Tibial artery (tissue), 4 donors: Measurements from ENCODE around the gene TNFRSF19.

Experiments used
- DNase-seq, 2 donors: peaks; one replicate each; pipeline ENCODE4 v3.0.0-alpha.2; 2019
- H3K27ac ChIP-seq, 2 donors: fragments of 200-600 bp; sonication (generic) in 1 of 2; 1 replicate in 1 of 2; 2 replicates in 1 of 2; pipeline ENCODE4 v1.5.1; 2018 to 2019; ENCODE audit warnings: mild to moderate bottlenecking in 1 of 2
- H3K27me3 ChIP-seq, 2 donors: fragments of 200-600 bp; sonication (generic) in 1 of 2; one replicate each; pipeline versions ENCODE4 v1.5.1 to v1.6.0; 2016 to 2019
- H3K36me3 ChIP-seq, 3 donors: fragments of 200-600 bp; sonication (generic) in 2 of 3; one replicate each; pipeline ENCODE4 v1.5.1; 2016 to 2019; ENCODE audit warnings: mild to moderate bottlenecking in 2 of 3
- H3K4me1 ChIP-seq, 4 donors: fragments of 200-600 bp; sonication (generic) in 2 of 4; 1 replicate in 3 of 4; 2 replicates in 1 of 4; pipeline ENCODE4 v1.5.1; 2016 to 2019
- H3K4me3 ChIP-seq, 2 donors: fragments of 200-600 bp; sonication (generic) in 1 of 2; 1 replicate in 1 of 2; 2 replicates in 1 of 2; pipeline ENCODE4 v1.5.1; 2018 to 2019; ENCODE audit warnings: mild to moderate bottlenecking in 2 of 2
- H3K9me3 ChIP-seq, 3 donors: fragments of 200-600 bp; sonication (generic) in 1 of 3; one replicate each; pipeline ENCODE4 v1.5.1; 2016 to 2019
- intact Hi-C: fragments of 100-400 bp; cut with DNase I; formaldehyde crosslinking; loops from one replicate; pipeline ENCODE4 v1.15.0; 2023; ENCODE audit warnings: low total_unique reads
- TF ChIP-seq, protein P1 (sequence below), 2 experiments: fragments of 200-600 bp in 1 of 2; fragments of 450-650 bp in 1 of 2; IDR thresholded peaks; one replicate each; pipeline ENCODE4 v1.5.1; 2017 to 2019; ENCODE audit warnings: antibody characterized with exemption in 2 of 2, mild to moderate bottlenecking in 1 of 2, moderate library complexity in 1 of 2

The TNFRSF19 gene

DNA sequence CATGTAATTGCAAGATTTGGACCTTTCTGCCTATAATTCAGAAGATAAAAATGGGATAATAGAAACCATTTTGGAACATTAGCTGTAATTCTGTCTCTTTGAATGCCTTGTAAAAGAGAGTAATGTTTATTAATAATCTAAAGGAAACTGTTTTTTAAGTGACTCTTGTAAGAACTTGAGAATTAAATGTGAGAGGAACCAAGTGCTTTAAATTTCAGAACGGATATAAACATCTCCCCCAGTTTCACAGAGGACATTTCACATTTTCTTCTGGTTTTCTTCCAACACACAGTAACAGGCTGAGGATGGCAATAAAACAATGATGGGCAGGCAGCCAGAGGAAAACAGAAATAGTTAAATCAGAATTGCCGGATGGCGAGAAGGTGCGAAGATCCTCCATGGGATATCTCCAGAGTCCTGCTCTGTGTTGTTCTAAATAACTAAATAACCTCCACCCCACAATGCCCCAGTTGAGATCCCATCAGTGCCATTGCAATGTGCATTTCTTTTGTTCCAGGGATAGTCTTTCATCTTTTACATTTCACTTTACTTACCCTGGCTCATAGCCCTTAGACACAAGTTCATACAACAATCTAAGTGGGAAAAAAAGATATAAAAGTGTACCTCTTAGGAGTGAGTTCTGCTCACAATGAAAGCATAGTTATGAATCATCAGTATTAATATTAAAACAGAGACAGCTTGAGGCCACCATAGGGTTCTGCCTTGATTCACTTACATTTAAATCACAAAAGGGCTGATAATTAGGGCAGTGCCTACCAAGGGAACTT, 73.3 kb downstream of the TNFRSF19 start:
- intact Hi-C loops: no loop called here
- Histone ChIP-seq H3K27me3 (no peaks in the 10 kb centered on the region), H3K4me3 (no peak overlapping the region), H3K27ac (no peak overlapping the region), H3K36me3 (no peaks in the 10 kb centered on the region), H3K9me3 (no peaks in the 10 kb centered on the region), H3K4me1 (no peaks in the 10 kb centered on the region)
- TF ChIP-seq, protein P1, sequence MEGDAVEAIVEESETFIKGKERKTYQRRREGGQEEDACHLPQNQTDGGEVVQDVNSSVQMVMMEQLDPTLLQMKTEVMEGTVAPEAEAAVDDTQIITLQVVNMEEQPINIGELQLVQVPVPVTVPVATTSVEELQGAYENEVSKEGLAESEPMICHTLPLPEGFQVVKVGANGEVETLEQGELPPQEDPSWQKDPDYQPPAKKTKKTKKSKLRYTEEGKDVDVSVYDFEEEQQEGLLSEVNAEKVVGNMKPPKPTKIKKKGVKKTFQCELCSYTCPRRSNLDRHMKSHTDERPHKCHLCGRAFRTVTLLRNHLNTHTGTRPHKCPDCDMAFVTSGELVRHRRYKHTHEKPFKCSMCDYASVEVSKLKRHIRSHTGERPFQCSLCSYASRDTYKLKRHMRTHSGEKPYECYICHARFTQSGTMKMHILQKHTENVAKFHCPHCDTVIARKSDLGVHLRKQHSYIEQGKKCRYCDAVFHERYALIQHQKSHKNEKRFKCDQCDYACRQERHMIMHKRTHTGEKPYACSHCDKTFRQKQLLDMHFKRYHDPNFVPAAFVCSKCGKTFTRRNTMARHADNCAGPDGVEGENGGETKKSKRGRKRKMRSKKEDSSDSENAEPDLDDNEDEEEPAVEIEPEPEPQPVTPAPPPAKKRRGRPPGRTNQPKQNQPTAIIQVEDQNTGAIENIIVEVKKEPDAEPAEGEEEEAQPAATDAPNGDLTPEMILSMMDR (IDR thresholded peaks at IDR 0.05): no peak
- DNase-seq: no peak

DNA sequence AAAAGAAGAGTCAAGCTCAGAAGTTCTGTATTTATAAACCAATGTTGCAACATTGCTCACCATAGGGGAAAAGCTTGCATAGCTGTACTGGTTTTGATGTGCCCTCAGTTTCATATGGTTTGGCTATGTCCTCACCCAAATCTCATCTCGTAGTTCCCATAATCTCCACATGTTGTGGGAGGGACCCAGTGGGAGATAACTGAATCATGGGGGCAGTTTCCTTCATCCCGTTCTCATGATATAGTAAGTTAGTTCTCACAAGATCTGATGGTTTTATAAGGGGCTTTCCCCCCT, 73.9 kb downstream of the TNFRSF19 start:
- Histone ChIP-seq H3K4me1 (no peaks in the 10 kb centered on the region), H3K27me3 (no peaks in the 10 kb centered on the region), H3K4me3 (no peak overlapping the region), H3K36me3 (no peaks in the 10 kb centered on the region), H3K27ac (no peak overlapping the region), H3K9me3 (no peaks in the 10 kb centered on the region)
- intact Hi-C loops: no loop called here
- no peak for DNase-seq
- TF ChIP-seq, protein P1 (IDR thresholded peaks at IDR 0.05): no peak

DNA sequence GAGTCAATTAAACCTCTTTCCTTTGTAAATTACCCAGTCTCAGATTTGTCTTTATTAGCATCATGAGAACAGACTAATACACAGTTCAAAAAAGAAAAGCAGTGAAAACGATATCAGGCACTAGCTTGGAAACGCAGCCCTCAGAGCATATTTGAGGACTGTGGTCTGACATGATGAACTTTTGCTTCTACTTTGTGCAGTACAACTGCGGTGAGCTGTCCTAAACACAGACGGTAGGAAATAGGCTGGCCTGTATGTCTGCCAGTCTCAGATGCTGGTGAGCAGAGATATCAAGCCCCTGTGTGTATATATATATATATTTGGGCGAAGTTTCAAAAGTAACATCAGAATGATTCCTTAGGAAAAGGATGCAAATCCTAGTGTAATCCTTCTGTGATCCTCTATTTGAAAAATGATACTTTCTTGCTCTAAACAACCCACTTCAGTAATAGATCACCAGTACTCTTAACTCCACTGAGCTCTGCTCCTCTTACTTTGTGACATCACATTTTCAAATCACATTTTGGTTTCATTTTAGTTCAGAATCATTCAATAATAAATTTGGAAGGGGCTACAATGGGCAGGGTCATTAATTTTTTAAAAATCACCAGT, 74.4 kb downstream of the TNFRSF19 start:
- intact Hi-C loops: no loop called here
- H3K27ac ChIP-seq: no peak overlapping the region
- TF ChIP-seq, protein P1 (IDR thresholded peaks at IDR 0.05): no peak

DNA sequence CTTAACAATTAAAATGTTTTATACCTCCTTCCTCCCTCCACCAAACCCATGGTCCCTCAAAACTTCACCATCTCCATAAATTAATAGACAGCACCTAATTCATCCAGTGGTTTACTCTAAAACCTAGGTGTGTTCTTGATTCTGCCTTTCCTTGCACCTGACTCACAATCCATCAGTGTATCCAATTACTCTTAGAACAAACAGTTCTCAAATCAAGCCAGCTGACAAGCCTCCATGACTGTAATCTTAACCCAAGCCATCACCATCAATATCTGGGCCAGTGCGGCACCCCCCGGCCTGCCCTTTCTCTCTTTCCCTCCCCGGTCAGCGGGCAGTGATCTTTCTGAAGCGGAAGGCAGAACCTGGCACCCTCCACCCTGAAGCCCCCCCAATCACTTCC, 75.6 kb downstream of the TNFRSF19 start:
- no peaks in the 10 kb centered on the region for H3K36me3 ChIP-seq
- TF ChIP-seq, protein P1 (IDR thresholded peaks at IDR 0.05): no peak
- no peaks in the 10 kb centered on the region for H3K27me3 ChIP-seq
- no peak overlapping the region for H3K27ac ChIP-seq
- no peaks in the 10 kb centered on the region for H3K4me1 ChIP-seq
- no peaks in the 10 kb centered on the region for H3K9me3 ChIP-seq
- intact Hi-C loops: no loop called here
- no peak for DNase-seq
- H3K4me3 ChIP-seq: no peak overlapping the region

More for the DNA sequence above, 74.4 kb downstream of the TNFRSF19 start:
- no peak for DNase-seq
- Histone ChIP-seq H3K9me3 (no peaks in the 10 kb centered on the region), H3K4me3 (no peak overlapping the region), H3K36me3 (no peaks in the 10 kb centered on the region), H3K27me3 (no peaks in the 10 kb centered on the region), H3K4me1 (no peaks in the 10 kb centered on the region)

DNA sequence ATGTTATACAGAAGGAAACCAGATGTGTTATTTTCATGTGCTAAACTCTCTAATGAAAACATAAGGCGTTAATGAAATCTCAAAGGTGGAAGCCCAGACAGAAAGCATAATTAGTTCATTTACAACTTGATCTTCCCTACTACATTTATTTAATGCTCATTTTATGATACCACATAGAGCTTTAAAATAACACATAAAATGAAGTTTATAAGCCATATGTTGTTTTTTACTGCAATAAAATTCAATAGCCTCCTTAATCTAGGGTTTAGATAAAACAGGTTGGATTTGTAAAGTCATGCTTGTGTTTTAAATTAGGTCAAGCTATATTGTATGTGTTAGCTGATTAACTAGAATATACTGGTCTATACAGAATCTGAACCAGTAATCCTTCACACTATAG, 81.2 kb downstream of the TNFRSF19 start:
- no peaks in the 10 kb centered on the region for H3K27me3 ChIP-seq
- H3K27ac ChIP-seq: no peak overlapping the region
- no peaks in the 10 kb centered on the region for H3K4me1 ChIP-seq
- H3K4me3 ChIP-seq: no peak overlapping the region
- no peak for DNase-seq
- H3K9me3 ChIP-seq: no peaks in the 10 kb centered on the region
- H3K36me3 ChIP-seq: no peaks in the 10 kb centered on the region
- TF ChIP-seq, protein P1 (IDR thresholded peaks at IDR 0.05): no peak
- intact Hi-C loops: no loop called here
